Thyroid gland (tissue), 4 donors: ENCODE results near the gene FRMD4A.
"Not testable (repeated sequence)": the region's sequence is repeated elsewhere in the genome, so short reads cannot be mapped to it uniquely, and the experiment has no call there.

Experiments used
- POLR2A ChIP-seq, 2 donors: fragments of 450-650 bp; IDR thresholded peaks; one replicate each; pipeline ENCODE4 v1.6.1; 2017; ENCODE audit warnings: antibody characterized with exemption in 2 of 2, mild to moderate bottlenecking in 2 of 2, moderate library complexity in 1 of 2
- TF ChIP-seq, protein P1 (sequence below), 6 experiments: fragments of 200-600 bp in 3 of 6; fragments of 450-650 bp in 3 of 6; sonication (generic) in 3 of 6; IDR thresholded peaks; one replicate each; pipeline ENCODE4 v1.5.1; 2016 to 2019; ENCODE audit warnings: antibody characterized with exemption in 6 of 6, mild to moderate bottlenecking in 2 of 6, inconsistent platforms in 1 of 6, moderate library complexity in 1 of 6

DNA sequence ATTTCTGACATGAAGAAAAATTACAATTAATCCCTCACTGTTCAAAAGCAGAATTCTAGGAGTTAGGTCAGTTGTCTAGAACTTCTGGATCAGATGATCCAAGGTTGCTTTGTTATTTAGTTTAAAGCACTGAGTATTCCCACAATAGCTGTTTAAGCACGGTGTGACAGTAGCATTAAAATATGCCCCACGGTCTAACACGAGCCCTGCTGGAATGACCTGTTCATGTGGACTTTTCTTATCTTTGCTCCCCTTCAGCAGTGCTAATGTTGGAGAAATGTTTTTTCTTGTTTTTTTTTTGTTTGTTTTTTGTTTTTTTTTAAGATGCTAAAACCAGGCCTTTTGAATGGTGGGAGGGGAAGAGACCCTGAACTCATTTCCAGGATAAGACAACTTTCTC lies 101.9 kb downstream of the FRMD4A start:
- TF ChIP-seq, protein P1, sequence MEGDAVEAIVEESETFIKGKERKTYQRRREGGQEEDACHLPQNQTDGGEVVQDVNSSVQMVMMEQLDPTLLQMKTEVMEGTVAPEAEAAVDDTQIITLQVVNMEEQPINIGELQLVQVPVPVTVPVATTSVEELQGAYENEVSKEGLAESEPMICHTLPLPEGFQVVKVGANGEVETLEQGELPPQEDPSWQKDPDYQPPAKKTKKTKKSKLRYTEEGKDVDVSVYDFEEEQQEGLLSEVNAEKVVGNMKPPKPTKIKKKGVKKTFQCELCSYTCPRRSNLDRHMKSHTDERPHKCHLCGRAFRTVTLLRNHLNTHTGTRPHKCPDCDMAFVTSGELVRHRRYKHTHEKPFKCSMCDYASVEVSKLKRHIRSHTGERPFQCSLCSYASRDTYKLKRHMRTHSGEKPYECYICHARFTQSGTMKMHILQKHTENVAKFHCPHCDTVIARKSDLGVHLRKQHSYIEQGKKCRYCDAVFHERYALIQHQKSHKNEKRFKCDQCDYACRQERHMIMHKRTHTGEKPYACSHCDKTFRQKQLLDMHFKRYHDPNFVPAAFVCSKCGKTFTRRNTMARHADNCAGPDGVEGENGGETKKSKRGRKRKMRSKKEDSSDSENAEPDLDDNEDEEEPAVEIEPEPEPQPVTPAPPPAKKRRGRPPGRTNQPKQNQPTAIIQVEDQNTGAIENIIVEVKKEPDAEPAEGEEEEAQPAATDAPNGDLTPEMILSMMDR (IDR thresholded peaks at IDR 0.05): not testable (repeated sequence)
- not testable (repeated sequence) for TF ChIP-seq POLR2A (IDR thresholded peaks at IDR 0.05)
